GM21528 (cell line): ENCODE results near the gene TSC22D4.
A peak's percentile ranks its signal among the peaks of the same experiment; 100 is the strongest.
"Not testable (repeated sequence)": the region's sequence is repeated elsewhere in the genome, so short reads cannot be mapped to it uniquely, and the experiment has no call there.

Experiments used
- ATAC-seq: cut with Tn5 transposase; IDR thresholded peaks from one replicate; pipeline ENCODE4 v1.9.1; 2021; ENCODE audit warnings: mild to moderate bottlenecking, moderate library complexity; ENCODE audit not compliant: unreplicated experiment, low FRiP score

The TSC22D4 gene

GRCh38 chr7:100447363-100447762 lies 31.7 kb downstream of the TSC22D4 start:
- not testable (repeated sequence) for ATAC-seq

- no peak for ATAC-seq
Measured at GRCh38 chr7:100446040-100446439, 33.0 kb downstream of the TSC22D4 start.

DNA sequence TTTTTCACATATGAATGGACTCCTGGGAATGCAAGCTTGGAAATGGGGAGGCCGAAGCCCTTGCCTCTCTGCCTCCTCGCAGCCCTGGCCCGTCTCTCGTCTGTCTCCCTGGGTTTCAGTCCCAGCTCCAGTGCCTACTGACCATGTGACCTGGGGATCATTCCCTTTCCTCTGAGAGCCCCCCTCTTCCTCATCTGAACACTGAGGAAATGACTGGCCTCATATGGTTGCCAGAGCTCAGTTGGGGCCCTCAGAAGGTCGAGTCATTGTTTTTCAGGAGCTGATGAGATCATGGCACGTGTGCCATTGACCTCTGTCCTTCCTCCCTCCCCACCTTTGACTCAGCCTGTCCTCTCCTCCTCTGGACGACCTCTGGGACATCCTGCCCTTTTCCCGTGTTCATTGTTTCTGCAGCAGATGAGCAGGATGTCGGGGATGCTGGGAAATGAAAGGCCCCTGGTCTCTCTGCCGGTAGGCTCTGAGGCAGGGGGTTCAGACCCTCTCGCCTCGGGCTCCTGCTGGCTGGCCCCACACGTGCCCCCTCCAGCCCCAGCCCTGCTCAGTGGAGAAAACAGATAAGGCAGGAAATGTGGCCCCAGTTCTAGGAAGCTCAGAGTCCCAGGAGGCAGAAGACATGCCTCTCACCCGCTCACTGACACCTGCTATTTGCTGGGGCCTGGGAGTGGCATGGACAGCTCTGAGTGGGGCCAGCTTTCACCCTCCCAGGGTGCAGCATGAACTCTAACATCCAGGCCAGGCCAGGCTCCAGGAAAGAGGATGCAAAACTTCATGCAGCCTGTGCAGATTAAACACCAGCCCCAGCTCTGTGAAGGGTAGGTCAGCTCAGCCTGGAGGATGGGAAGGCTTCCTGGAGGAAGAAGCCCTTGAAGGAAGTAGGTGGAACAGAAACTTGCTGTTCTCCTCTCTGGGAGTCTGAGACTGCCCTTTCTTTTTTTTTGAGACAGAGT lies 34.4 kb downstream of the TSC22D4 start:
- no peak for ATAC-seq

- ATAC-seq: no peak
Measured at GRCh38 chr7:100443096-100443840, 35.7 kb downstream of the TSC22D4 start.

- ATAC-seq: no peak
Measured at GRCh38 chr7:100441641-100442535, 37.1 kb downstream of the TSC22D4 start.

- not testable (repeated sequence) for ATAC-seq
Measured at GRCh38 chr7:100439244-100439643, 39.8 kb downstream of the TSC22D4 start.

- not testable (repeated sequence) for ATAC-seq
Measured at GRCh38 chr7:100438731-100439130, 40.3 kb downstream of the TSC22D4 start.

DNA sequence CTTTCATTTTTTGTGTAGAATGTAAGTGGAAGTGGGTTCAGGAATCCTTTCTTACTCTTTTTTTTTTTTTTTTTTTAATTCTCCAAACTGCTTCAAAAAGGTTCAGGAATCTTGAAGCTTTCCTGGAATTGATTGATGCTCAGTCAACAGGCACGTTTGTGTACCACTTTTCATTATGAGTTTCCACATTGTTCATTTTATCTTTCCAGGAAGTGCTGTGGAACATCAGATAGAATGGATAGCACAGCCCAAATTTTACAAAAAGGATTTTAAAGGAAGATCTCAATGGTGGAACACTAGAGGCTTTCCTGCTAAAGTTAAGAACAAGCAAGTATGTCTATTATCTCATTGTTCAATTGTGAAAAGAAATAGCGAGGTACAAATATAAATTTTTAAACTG lies 40.8 kb downstream of the TSC22D4 start:
- no peak for ATAC-seq

DNA sequence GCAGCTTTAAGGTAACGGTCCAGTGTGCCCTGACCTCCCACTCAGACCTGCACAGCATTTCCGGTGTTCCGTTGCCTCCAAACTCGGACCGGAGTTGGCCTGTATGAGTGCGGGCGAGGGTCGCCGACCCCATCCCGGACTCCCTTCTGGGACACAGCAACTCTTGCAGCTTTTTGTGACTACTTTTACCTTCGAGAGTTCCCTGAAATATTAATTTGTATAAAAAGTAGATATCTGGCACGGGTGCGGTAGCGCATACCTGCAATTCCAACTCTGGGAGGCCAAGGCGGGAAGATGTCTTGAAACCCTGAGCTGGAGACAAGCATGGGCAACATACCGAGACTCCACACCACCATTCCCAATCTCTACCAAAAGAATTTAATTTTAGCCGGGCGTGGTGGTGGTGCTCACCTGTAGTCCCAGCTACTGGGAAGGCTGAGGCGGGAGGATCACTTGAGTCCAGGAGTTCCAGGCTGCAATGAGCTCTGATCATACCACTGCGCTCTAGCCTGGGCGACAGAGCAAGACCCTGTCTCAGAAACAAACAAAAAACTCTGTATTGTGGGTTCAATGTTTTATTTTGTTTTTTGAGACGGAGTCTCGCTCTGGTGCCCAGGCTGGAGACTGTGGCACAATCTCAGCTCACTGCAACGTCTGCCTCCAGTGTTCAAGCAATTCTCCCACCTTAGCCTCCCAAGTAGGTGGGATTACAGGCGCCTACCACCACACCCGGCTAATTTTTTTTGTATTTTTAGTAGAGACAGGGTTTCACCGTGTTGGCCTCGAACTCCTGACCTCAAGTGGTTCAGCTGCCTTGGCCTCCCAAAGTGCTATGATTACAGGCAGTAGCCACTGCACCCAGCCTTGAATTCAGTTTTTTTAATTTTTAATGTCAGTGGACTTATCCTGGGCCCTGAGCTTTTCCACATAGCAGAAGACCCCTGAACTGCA lies 41.6 kb downstream of the TSC22D4 start:
- ATAC-seq: no peak

DNA sequence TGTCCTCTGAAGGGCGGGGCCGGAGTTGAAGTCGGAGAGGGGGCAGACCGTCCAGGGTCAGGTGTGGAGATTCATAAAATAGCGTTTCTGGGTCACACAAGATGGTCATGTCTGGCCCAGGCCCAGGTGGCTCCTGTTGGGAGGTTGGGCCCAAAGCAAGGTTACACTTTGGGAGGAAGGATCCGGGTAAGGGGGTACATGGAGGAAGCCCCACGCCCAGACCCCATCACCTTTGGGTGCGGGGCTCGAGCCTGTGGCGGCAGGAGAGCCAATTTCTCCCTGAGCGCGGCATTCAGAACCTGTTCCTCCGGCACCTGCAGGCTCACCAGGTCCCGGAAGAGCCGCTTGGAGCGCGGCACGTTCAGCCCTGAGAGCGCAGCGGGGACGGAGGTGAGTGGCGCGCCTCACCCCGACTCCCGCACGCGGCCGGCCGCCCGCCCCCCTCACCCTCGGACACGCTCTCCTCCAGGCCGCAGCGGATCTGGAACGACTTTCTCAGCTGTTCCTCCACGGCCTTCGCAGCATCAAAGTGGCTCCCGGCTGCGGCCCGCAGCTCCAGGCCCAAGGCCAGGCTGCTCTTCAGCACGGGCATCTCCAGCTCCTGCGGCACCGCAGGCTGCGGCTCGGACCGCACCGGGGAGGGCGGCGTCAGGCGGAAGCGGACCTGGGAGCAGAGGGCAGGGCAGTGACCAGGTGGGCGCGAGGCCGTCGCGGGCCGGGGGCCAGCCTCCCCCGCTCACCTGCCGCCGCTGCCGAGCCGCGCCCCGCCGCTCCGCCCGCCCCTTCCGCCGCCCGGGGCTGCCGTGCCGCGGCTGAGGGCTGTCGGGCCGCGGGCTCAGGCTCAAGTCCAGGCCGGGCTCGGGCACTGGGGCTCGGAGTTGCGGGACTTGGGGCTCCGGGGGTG lies 43.4 kb downstream of the TSC22D4 start:
- ATAC-seq: peak; percentile 24

DNA sequence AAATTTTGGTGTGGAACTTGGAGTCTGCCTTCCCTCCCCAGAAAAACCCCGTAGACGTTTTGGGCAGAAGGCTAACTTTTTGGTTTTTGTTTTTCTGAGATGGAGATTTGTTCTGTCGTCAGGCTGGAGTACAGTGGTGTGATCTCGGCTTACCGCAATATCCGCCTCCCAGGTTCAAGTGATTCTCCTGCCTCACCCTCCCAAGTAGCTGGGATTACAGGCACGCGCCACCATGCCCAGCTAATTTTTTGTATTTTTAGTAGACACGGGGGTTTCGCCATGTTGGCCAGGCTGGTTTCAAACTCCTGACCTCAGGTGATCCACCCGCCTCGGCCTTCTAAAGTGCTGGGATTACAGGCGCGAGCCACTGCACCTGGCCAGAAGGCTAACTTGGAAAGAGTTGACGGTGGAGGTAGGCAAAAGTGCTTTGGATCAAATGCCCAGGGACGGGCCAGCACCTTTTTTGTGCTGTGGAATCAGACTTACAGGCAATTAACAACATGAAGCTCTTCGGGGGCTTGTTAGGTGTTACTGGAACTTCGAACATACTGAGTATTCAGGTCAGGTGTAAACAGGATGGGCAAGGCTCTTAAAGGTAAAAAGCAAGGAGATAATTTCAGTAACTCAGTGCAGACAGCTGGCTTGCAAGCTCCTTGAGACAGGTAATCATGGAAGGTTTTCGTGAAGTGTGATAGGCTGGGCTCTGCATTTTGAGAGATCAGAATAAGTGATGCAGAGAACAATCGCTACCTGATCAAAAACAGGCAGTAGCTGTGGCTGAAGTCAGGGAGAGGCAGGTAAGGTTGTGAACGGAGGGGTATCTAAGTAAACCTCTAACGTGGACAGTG lies 44.5 kb downstream of the TSC22D4 start:
- no peak for ATAC-seq

DNA sequence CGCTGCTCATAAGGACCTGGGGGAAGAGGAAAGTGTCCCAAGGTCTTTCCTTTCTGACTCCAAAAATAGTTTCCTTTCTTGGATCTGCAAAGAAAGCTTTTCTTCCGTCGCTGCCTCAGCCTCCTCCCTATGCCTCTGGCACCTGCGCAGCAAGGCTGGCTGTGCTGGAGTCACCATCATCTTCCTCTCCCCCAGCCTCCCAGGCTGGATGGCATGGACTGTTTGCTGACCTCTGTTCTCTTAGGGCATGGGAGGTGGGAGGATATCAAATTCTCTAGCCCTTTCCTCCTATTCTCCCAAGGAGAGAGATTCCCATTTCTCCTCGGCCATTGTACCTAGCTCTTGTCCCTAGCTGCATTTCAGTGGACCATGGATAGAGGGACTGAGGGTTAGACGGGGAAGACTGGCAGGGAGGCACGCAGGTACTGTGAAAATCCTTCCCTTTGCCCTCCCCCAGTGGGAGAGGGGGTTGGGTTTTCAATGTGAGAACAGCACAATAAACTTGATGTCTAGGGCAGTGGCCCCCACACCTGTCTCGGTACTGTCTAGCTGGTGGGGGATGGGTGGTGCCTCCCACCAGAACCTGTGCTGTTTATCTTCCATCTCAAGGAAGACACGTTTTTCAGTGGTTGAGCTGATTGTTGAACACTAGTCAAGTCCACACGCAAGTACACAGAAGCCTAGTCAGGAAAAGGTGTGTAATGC lies 45.3 kb downstream of the TSC22D4 start:
- no peak for ATAC-seq

DNA sequence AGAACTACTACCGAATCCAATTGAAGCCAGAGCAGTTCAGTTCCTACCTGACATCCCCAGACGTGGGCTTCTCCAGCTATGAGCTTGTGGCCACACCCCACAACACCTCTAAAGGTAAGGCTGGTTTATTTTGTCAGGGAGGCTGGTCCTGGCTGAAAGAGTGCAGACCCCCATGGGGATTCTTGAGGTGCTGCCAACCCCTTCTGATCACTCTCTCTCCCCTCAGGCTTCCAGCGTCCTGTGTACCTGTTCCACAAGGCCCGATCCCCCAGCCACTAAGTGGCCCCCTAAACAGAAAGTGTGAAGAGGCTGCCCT lies 45.8 kb downstream of the TSC22D4 start:
- ATAC-seq: no peak

DNA sequence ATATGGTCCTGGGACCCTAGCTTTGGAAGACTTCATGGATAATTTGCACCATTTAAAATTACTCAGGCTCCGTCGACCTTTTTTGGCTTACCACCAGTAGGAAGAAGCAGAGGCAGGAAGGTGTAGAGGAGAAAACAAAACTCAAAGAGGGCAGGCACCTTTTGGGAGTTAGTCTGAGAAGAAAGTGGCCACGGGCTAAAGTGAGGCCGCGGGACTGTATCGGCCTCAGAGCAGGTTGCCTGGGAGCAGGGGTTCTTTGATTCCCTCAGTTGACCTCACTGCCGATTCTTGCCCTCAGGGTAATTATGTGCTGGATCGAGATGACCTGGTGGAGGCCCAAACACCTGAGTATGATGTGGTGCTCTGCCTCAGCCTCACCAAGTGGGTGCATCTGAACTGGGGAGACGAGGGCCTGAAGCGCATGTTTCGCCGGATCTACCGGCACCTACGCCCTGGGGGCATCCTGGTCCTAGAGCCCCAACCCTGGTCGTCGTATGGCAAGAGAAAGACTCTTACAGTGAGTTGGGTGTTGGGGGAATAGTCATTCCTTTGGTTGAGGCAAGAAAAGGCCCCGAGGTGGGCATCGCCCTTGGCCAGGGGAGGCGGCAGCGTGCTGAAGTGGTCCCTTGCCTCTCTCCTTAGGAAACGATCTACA lies 46.3 kb downstream of the TSC22D4 start:
- no peak for ATAC-seq

DNA sequence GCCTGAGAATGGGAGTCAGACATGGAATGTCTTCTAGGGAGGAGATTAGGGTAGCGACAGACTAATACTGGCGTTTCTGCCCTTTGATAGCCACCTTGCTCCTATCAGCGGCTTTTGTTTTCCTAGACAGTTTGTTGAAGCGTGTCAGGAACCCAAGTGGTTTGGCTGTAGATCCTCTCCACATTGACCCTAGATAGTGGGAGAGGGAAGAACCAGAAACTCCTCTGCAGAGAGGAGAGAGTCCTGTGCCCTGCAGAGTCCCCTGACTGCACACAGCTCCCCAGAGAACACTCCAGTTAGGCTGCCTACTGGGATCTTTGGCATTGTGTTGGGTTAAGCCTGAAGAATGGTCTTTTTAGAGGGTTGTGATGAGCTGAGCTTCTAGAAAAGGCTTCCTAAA lies 47.0 kb downstream of the TSC22D4 start:
- ATAC-seq: no peak

GRCh38 chr7:100431286-100431735 lies 47.7 kb downstream of the TSC22D4 start:
- no peak for ATAC-seq
